NCI-H446 (cell line): ENCODE data around the gene ALG14.
"Not testable (repeated sequence)": the region's sequence is repeated elsewhere in the genome, so short reads cannot be mapped to it uniquely, and the experiment has no call there.

Experiments
- DNase-seq, 2 experiments: peaks; one replicate each; lab custom pipeline; 2025; lab: John Stamatoyannopoulos, UW

The ALG14 gene

GRCh38 chr1:95072532-95073419 is at the start of gene ALG14:
ALG14 (minus strand) TSS chr1:95072951; CDS start chr1:95072898, 53 bp downstream.
- peak; percentile 97 for DNase-seq

- DNase-seq = no peak
These were observed 49.5 kb upstream of the ALG14 start for GRCh38 chr1:95122151-95122697.

GRCh38 chr1:95119273-95119672 is 46.5 kb upstream of the ALG14 start:
- no peak for DNase-seq

- no peak for DNase-seq
These were observed 46.0 kb upstream of the ALG14 start for GRCh38 chr1:95118710-95119109.

- no peak for DNase-seq
These were observed 45.3 kb upstream of the ALG14 start for GRCh38 chr1:95118067-95118499.

GRCh38 chr1:95117207-95118066 is 44.7 kb upstream of the ALG14 start, which contains the start of gene TLCD4:
TLCD4 (plus strand) TSS chr1:95117355; CDS start chr1:95143902, 26,547 bp downstream.
- DNase-seq = peak; percentile 38 to 65

- peak; percentile 57 to 82 for DNase-seq
These were observed 43.9 kb upstream of the ALG14 start for GRCh38 chr1:95116580-95117206.

GRCh38 chr1:95115708-95116137 is 43.0 kb upstream of the ALG14 start:
- DNase-seq = no peak

- no peak for DNase-seq
These were observed 40.9 kb upstream of the ALG14 start for GRCh38 chr1:95113684-95114083.

- no peak for DNase-seq
These were observed 38.3 kb upstream of the ALG14 start for GRCh38 chr1:95111014-95111413.

- no peak for DNase-seq
These were observed 36.0 kb upstream of the ALG14 start for GRCh38 chr1:95108792-95109191.

- DNase-seq = no peak
These were observed 25.4 kb upstream of the ALG14 start for GRCh38 chr1:95098196-95098595.

DNA sequence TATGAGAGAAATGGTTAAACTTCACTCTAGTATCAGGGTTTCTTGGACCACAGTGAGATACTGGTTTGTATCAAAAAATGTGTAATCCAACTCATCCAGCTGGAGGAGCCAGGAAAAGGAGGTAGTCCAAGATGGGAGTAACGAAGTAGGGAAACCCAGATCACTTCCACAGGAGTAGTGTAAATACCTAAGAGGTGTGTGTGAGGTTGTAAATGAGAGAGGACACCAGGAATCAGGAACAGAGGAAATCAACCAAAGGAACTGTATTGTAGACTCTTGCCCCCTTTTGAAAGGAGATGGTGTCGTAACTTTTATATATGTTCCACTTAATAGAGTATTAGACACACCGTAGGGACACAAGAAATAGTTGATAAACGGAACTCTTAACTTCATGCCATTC is 24.7 kb upstream of the ALG14 start:
- no peak for DNase-seq

DNA sequence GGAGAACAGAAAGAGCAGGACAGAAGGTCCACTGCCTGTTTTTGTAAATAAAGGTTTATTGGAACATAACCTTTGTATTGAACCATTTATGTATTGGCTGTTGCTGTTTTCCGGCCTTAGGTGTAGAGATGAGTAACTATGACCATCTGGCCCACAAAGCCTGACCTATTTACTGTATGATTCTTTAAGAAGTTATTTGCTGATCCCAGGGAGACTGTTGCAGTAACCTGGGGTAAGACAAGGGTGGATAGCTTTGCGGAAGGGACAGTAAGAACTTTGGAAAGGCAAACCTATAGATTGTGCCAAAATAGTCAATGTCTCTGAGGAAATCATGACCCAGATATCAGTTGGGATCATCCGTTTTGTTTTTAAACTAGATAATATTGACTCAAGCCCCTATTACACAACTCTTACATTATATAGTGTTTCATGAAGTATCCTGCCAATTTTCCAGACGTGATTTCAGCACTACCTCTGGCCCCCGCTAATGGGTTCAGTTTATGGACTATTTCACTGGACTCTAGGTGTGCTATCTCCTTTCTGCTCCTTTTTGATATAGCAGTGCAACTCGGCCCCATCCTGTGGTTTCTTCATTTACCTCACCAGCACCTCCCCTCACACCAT is 23.6 kb upstream of the ALG14 start:
- no peak for DNase-seq

- DNase-seq = no peak
These were observed 23.1 kb upstream of the ALG14 start for GRCh38 chr1:95095833-95096217.

GRCh38 chr1:95094923-95095322 is 22.2 kb upstream of the ALG14 start:
- DNase-seq = no peak

DNA sequence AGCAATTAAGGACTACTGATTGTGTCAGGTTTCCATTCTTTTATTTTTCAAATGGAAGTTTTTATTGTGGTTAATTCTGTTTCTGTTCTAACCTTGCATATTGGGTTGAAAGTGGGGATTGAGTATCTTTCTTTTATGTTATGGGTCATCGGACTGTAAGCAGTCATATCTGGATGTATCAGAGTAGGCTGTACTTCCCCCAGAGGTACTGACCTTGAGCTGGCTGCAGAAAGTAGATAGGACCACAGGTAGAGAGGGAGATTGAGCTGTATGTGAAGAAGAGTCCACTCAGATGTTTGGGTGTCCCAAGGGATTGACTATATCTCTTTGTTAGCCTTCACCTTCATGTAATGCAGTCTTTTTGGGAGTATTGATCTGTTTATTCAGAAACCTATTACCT is 20.5 kb upstream of the ALG14 start:
- DNase-seq = no peak

GRCh38 chr1:95092891-95093290 is 20.1 kb upstream of the ALG14 start:
- not testable (repeated sequence) for DNase-seq

GRCh38 chr1:95091290-95091689 is 18.5 kb upstream of the ALG14 start:
- DNase-seq = not testable (repeated sequence)

- DNase-seq = no peak
These were observed 17.0 kb upstream of the ALG14 start for GRCh38 chr1:95089650-95090287.

DNA sequence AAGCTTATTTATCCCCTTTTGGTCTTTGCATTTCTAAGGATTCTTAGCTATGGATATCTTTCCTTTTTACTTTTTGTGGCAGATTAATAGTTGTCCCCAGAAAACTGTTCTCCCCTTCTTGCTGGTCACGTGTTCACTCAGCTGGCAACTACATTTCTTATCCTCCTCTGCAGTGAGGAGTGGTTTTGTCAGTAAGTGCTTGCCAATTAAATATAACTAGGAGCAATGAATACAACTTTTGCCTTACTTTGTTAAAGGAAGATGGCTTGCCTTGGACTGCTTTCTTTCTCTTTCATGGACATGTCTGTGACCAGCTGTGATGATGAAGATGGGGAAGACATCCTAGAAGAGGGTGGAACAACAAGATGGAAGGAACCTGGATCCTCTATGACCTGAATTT is 15.6 kb upstream of the ALG14 start:
- no peak for DNase-seq
